ENCODE results near the gene TAS2R39.
"Not testable (repeated sequence)": the region's sequence is repeated elsewhere in the genome, so short reads cannot be mapped to it uniquely, and the experiment has no call there.

GRCh38 chr7:143150696-143151095 is 32.5 kb upstream of the TAS2R39 start:
- TF ChIP-seq CTCF (IDR thresholded peaks at IDR 0.05); POLR2A (IDR thresholded peaks at IDR 0.05); POLR2AphosphoS5 (IDR thresholded peaks at IDR 0.05; ENCODE audit: insufficient read depth in 1 of 2, low read depth in 1 of 2): not testable (repeated sequence)
